IMR-90 (cell line): Measurements from ENCODE around the gene CENPH. TPM values are rescaled to one million over a fixed set of nuclear protein-coding genes. Genes with fewer than 3 reads are reported as not detected.

Experiments used
- ATAC-seq: fragments of 200-7000 bp; cut with Tn5 transposase; 2 replicates; pipeline ENCODE4 v1.9.1; 2020; ENCODE audit warnings: low read depth, mild to moderate bottlenecking, moderate library complexity
- BruUV-seq: library from RNA; stranded (reverse); fragments of 400-500 nt; replicated peaks from 2 replicates; lab custom pipeline; 2021; lab: Mats Ljungman, UMichigan
- CTCF ChIA-PET: fragments of 300-600 bp; formaldehyde crosslinking; extraction: SDS; loops from one replicate; lab custom pipeline; 2021; ENCODE audit warnings: antibody characterized with exemption; lab: Yijun Ruan, JAX
- POLR2A ChIA-PET: fragments of 300-600 bp; sonication (Branson Sonifier 250); formaldehyde crosslinking; loops from one replicate; lab custom pipeline; 2022; ENCODE audit warnings: antibody characterized with exemption; ENCODE audit not compliant: unreplicated experiment; lab: Charles Lee
- DNase-seq: peaks from one replicate; pipeline ENCODE4 v3.0.0; 2013
- H2AFZ ChIP-seq: replicated peaks from 2 replicates; pipeline ENCODE3; 2013; ENCODE audit warnings: low read length, mild to moderate bottlenecking; ENCODE audit not compliant: poor library complexity
- H2AK5ac ChIP-seq: 2 replicates; pipeline ENCODE4 v1.6.1; 2013; ENCODE audit warnings: low read depth, low read length, inconsistent platforms
- H2AK9ac ChIP-seq: replicated peaks from 2 replicates; pipeline ENCODE3; 2013; ENCODE audit warnings: mild to moderate bottlenecking, low read depth, low read length, moderate library complexity; ENCODE audit not compliant: poor library complexity
- H2BK120ac ChIP-seq: 2 replicates; pipeline ENCODE4 v1.6.1; 2013; ENCODE audit warnings: low read depth, low read length, inconsistent platforms
- H2BK15ac ChIP-seq: 3 replicates; pipeline ENCODE4 v1.6.1; 2013; ENCODE audit warnings: low read depth, low read length, inconsistent platforms
- H2BK20ac ChIP-seq: 2 replicates; pipeline ENCODE4 v1.6.1; 2013; ENCODE audit warnings: low read depth, mild to moderate bottlenecking, inconsistent platforms, low read length, moderate library complexity
- H2BK5ac ChIP-seq: 2 replicates; pipeline ENCODE4 v1.6.1; 2013; ENCODE audit warnings: mild to moderate bottlenecking, low read depth, low read length, inconsistent platforms; ENCODE audit not compliant: poor library complexity, severe bottlenecking
- H3K14ac ChIP-seq: replicated peaks from 2 replicates; pipeline ENCODE4 v1.6.1; 2013; ENCODE audit warnings: low read depth, low read length, inconsistent platforms
- H3K18ac ChIP-seq: 2 replicates; pipeline ENCODE4 v1.6.1; 2013; ENCODE audit warnings: low read depth, low read length, control low read depth
- H3K23ac ChIP-seq: 2 replicates; pipeline ENCODE4 v1.6.1; 2013; ENCODE audit warnings: low read depth, low read length, inconsistent platforms
- H3K27ac ChIP-seq: 2 replicates; pipeline ENCODE4 v1.5.1; 2013; ENCODE audit warnings: mild to moderate bottlenecking, control low read depth, low read length; ENCODE audit not compliant: insufficient read depth
- H3K27me3 ChIP-seq: 2 replicates; pipeline ENCODE4 v1.6.1; 2013; ENCODE audit warnings: low read length; ENCODE audit not compliant: control insufficient read depth, insufficient read depth
- H3K36me3 ChIP-seq: 2 replicates; pipeline ENCODE4 v1.6.1; 2013; ENCODE audit warnings: low read length, mixed read lengths; ENCODE audit not compliant: control insufficient read depth, insufficient read depth
- H3K4ac ChIP-seq: 2 replicates; pipeline ENCODE4 v1.6.1; 2013; ENCODE audit warnings: low read depth, low read length, inconsistent platforms
- H3K4me1 ChIP-seq: 2 replicates; pipeline ENCODE4 v1.6.1; 2013; ENCODE audit warnings: low read length, mixed read lengths; ENCODE audit not compliant: control insufficient read depth, insufficient read depth
- H3K4me2 ChIP-seq: 2 replicates; pipeline ENCODE4 v1.6.1; 2013; ENCODE audit warnings: low read depth, mild to moderate bottlenecking, control low read depth, low read length, moderate library complexity
- H3K4me3 ChIP-seq: 2 replicates; pipeline ENCODE4 v1.5.1; 2013; ENCODE audit warnings: low read depth, mild to moderate bottlenecking, control low read depth, low read length, moderate library complexity; ENCODE audit not compliant: insufficient read depth
- H3K56ac ChIP-seq: 2 replicates; pipeline ENCODE4 v1.6.1; 2013; ENCODE audit warnings: low read length, inconsistent platforms; ENCODE audit not compliant: insufficient read depth; ENCODE audit errors: extremely low read depth
- H3K79me1 ChIP-seq, 2 experiments: 2 replicates each; pipeline ENCODE4 v1.6.1; 2013; ENCODE audit warnings: low read length in 2 of 2, inconsistent platforms in 1 of 2, low read depth in 1 of 2
- H3K9ac ChIP-seq: 2 replicates; pipeline ENCODE4 v1.6.1; 2013; ENCODE audit warnings: low read depth, low read length, control low read depth
- H3K9me1 ChIP-seq: 2 replicates; pipeline ENCODE4 v1.6.1; 2013; ENCODE audit warnings: low read length, inconsistent platforms; ENCODE audit not compliant: insufficient read depth
- H3K9me3 ChIP-seq: 2 replicates; pipeline ENCODE4 v1.6.1; 2013; ENCODE audit warnings: low read length; ENCODE audit not compliant: control insufficient read depth, insufficient read depth
- H4K20me1 ChIP-seq: 2 replicates; pipeline ENCODE4 v1.6.1; 2013; ENCODE audit warnings: low read length, inconsistent platforms; ENCODE audit not compliant: insufficient read depth
- H4K5ac ChIP-seq: 2 replicates; pipeline ENCODE4 v1.6.1; 2013; ENCODE audit warnings: mild to moderate bottlenecking, low read depth, low read length, control low read depth
- H4K8ac ChIP-seq, 2 experiments: 2 replicates each; pipeline ENCODE4 v1.6.1; 2013; ENCODE audit warnings: low read depth in 2 of 2, low read length in 2 of 2, control low read depth in 1 of 2, inconsistent platforms in 1 of 2
- H4K91ac ChIP-seq: 2 replicates; pipeline ENCODE4 v1.6.1; 2013; ENCODE audit warnings: low read depth, low read length, inconsistent platforms; ENCODE audit not compliant: insufficient read depth
- MXI1 ChIP-seq: IDR thresholded peaks from 2 replicates; pipeline ENCODE4 v1.6.1; 2012; ENCODE audit warnings: low read depth, mild to moderate bottlenecking, low read length, moderate library complexity, borderline replicate concordance
- NFE2L2 ChIP-seq: fragments of 150-350 bp; IDR thresholded peaks from 2 replicates; pipeline ENCODE4 v1.6.1; 2016; ENCODE audit warnings: low read depth, mild to moderate bottlenecking, low read length
- POLR2A ChIP-seq: IDR thresholded peaks from 2 replicates; pipeline ENCODE4 v1.6.1; 2012; ENCODE audit warnings: mild to moderate bottlenecking, low read depth, low read length
- RCOR1 ChIP-seq: IDR thresholded peaks from 2 replicates; pipeline ENCODE4 v1.6.1; 2012; ENCODE audit warnings: mild to moderate bottlenecking, low read length, improper control_type of control experiment; ENCODE audit not compliant: insufficient replicate concordance
- WGBS, 2 experiments: methylation state at CpG; one replicate each; pipeline versions ENCODE4 v1.1.5 to v1.1.7; 2013; ENCODE audit warnings: missing lambda C conversion rate in 2 of 2; ENCODE audit not compliant: insufficient read length in 1 of 2; ENCODE audit errors: extremely low coverage in 2 of 2; 5-methylcytosine and 5-hydroxymethylcytosine counted together
- dilution Hi-C: fragments of 300-500 bp; cut with HindIII; formaldehyde crosslinking; loops from one replicate; pipeline ENCODE4 v1.14.3; 2018; ENCODE audit warnings: low sequenced_read_pairs; ENCODE audit not compliant: unreplicated experiment
- in situ Hi-C: fragments of 300-500 bp; cut with MboI; formaldehyde crosslinking; loops from 3 replicates; pipeline ENCODE4 v1.14.3; 2019; ENCODE audit warnings: low sequenced_read_pairs, inconsistent platforms, mixed read lengths
- intact Hi-C: fragments of 100-400 bp; cut with micrococcal nuclease; formaldehyde crosslinking; loops from 2 replicates; pipeline ENCODE4 v1.10.0; 2022
- polyA plus RNA-seq, 3 experiments: library from polyadenylated mRNA; depleted of rRNA; stranded (reverse); fragments of >200 nt; gene quantifications; 2 replicates each; pipeline ENCODE4 v1.2.3, GENCODE V29; 2012; ENCODE audit warnings: low replicate concordance in 1 of 3
- total RNA-seq: library from RNA; depleted of rRNA; stranded (reverse); fragments of >200 nt; gene quantifications from 2 replicates; pipeline ENCODE4 v1.2.3, GENCODE V29; 2012

CENPH gene
- total and polyA plus RNA-seq, 2 of the 4 experiments (the other 2 are of a cell fraction) = 3.8 to 7.8 TPM

- TF ChIP-seq MXI1 = no peak
- TF ChIP-seq POLR2A = 0 out of 2 replicates have a peak, but pooled peaks have one; percentile 1
- no peak for TF ChIP-seq RCOR1
- no peak for TF ChIP-seq NFE2L2
- no peaks in the 10 kb centered on the region for H3K9me3 ChIP-seq
- peak overlapping the region; percentile 74 for H3K56ac ChIP-seq
- H3K4me2 ChIP-seq = peak overlapping the region; percentile 96
- dilution Hi-C loops (no loop called here), intact Hi-C loops (no loop called here), in situ Hi-C loops (no loop called here)
- H3K14ac ChIP-seq = peak overlapping the region; percentile 48; the same call in 1 of the 2 replicates
- H3K23ac ChIP-seq = peak overlapping the region; percentile 69; the same call in 1 of the 2 replicates
- no peak overlapping the region for H2BK15ac ChIP-seq
- H4K91ac ChIP-seq = peak overlapping the region; percentile 86
- ATAC-seq = peak; percentile 12; the same call in 1 of the 2 replicates
- H2AK5ac ChIP-seq = 0 out of 2 replicates have a peak overlapping the region, but pooled peaks have one; percentile 23
- H3K4me3 ChIP-seq = peak overlapping the region; percentile 56
- H2BK5ac ChIP-seq = peak overlapping the region; percentile 53
- no peaks in the 10 kb centered on the region for H3K27me3 ChIP-seq
- H3K79me1 ChIP-seq = peaks cover 21 to 37% of the 10 kb centered on the region in 2 experiments
- H4K8ac ChIP-seq = peak overlapping the region; percentile 33 to 57; a peak in 3 of 4 replicates
- no peak for DNase-seq
- no TSS peak for BruUV-seq
- H2AK9ac ChIP-seq = peak overlapping the region; percentile 92
- POLR2A ChIA-PET = no interaction called here
- no peak overlapping the region for H4K5ac ChIP-seq
- no peak overlapping the region for H2BK20ac ChIP-seq
- H3K27ac ChIP-seq = peak overlapping the region; percentile 30; the same call in 1 of the 2 replicates
- no peaks in the 10 kb centered on the region for H3K9me1 ChIP-seq
- peaks cover 2% of the 10 kb centered on the region; the same call in 1 of the 2 replicates for H3K4me1 ChIP-seq
- CTCF ChIA-PET = no interaction called here
- no peaks in the 10 kb centered on the region for H3K36me3 ChIP-seq
- 3% methylated on average over 7 of the region's 11 CpGs; no CpG with 5 or more reads in 1 of the 2 experiments for WGBS, 2 experiments
- H2BK120ac ChIP-seq = no peak overlapping the region
- H4K20me1 ChIP-seq = no peaks in the 10 kb centered on the region
- peak overlapping the region; percentile 76 for H3K4ac ChIP-seq
- peak overlapping the region; percentile 95 for H2AFZ ChIP-seq
- H3K18ac ChIP-seq = no peak overlapping the region
- H3K9ac ChIP-seq = peak overlapping the region; percentile 26
Measured at GRCh38 chr5:69167493-69167855, 21.9 kb upstream of the CENPH start.
